Naive thymus-derived CD8-positive, alpha-beta T cell (primary cell): Measurements from ENCODE around the gene MTTP. TPM values are rescaled to one million over a fixed set of nuclear protein-coding genes. Genes with fewer than 3 reads are reported as not detected.
A peak's percentile ranks its signal among the peaks of the same experiment; 100 is the strongest.

Source experiments
- ATAC-seq, 2 donors: fragments of 150-1000 bp; cut with Tn5 transposase in 1 of 2; sonication (Bioruptor Pico), chemical (Tn5 transposase) in 1 of 2; 1 replicate in 1 of 2; 2 replicates in 1 of 2; pipeline ENCODE4 v1.10.0; 2021; ENCODE audit warnings: mild to moderate bottlenecking in 2 of 2, moderate library complexity in 2 of 2
- POLR2A ChIA-PET: fragments of 350-600 bp; sonication (Branson Sonifier 250); formaldehyde crosslinking; loops from one replicate; lab custom pipeline; 2021; ENCODE audit warnings: antibody characterized with exemption; lab: Charles Lee
- DNase-seq, 10 donors: peaks; one replicate each; pipeline versions ENCODE4 v3.0.0 to v3.0.0-alpha.2; 2020 to 2022
- H3K27ac Mint-ChIP-seq, 10 donors: one replicate each; pipeline ENCODE4 v1.8.0; 2020 to 2022; ENCODE audit warnings: mild to moderate bottlenecking in 10 of 10, mixed read lengths in 10 of 10, moderate library complexity in 4 of 10, inconsistent platforms in 1 of 10
- H3K27me3 Mint-ChIP-seq, 5 donors: one replicate each; pipeline ENCODE4 v1.8.0; 2021 to 2022; ENCODE audit warnings: mixed read lengths in 5 of 5
- H3K36me3 Mint-ChIP-seq, 3 donors: one replicate each; pipeline ENCODE4 v1.8.0; 2020 to 2022; ENCODE audit warnings: mixed read lengths in 3 of 3, mild to moderate bottlenecking in 2 of 3, inconsistent platforms in 1 of 3
- H3K4me1 Mint-ChIP-seq, 4 donors: one replicate each; pipeline ENCODE4 v1.8.0; 2021 to 2022; ENCODE audit warnings: mixed read lengths in 4 of 4
- H3K4me3 Mint-ChIP-seq, 10 donors: one replicate each; pipeline ENCODE4 v1.8.0; 2020 to 2022; ENCODE audit warnings: mild to moderate bottlenecking in 10 of 10, mixed read lengths in 10 of 10, moderate library complexity in 6 of 10, inconsistent platforms in 1 of 10
- H3K9me3 Mint-ChIP-seq, 9 donors: one replicate each; pipeline ENCODE4 v1.8.0; 2020 to 2022; ENCODE audit warnings: mixed read lengths in 9 of 9, mild to moderate bottlenecking in 3 of 9, inconsistent platforms in 1 of 9, moderate library complexity in 1 of 9
- polyA plus RNA-seq, 3 donors: library from polyadenylated mRNA; unstranded; fragments of 300-500 nt; fragmentation: Illumina TruSeq; gene quantifications; one replicate each; pipeline ENCODE4 v1.2.3, GENCODE V29; 2021
- total RNA-seq, 8 experiments: library from RNA in 2 of 8; stranded (reverse) in 2 of 8; gene quantifications; one replicate each; pipeline ENCODE4 v1.2.3 and lab custom pipeline; 2021 to 2026

MTTP gene
- total and polyA plus RNA-seq, 5 experiments from 2014 or later = 0.73 TPM; not detected in 4

DNA sequence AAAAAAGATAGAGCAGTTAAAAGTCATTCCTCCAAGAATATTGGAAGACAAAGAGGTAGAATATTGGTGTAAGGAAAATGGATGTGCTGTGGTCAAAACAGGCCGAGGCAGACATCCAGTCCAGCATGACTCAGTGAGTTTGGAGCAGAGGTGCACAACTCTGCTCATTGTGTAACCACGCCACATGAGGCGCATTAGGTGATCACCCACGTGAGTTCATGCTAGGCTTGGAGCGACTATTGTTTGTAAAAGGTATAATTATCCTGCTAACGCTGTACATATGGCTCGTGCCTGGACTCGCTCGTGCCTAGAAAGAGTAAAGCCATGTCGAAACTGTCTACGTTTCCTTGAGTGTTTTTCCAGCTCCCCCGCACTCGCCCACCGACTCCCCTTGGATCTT, 59.1 kb downstream of the MTTP start:
- H3K27me3 Mint-ChIP-seq = peaks cover 1 to 8% (median 3%) of the 10 kb centered on the region in 5 donors
- H3K4me3 Mint-ChIP-seq = no peak overlapping the region
- no peak overlapping the region for H3K27ac Mint-ChIP-seq
- no peak for ATAC-seq
- H3K36me3 Mint-ChIP-seq = no peaks in the 10 kb centered on the region
- H3K9me3 Mint-ChIP-seq = no peaks in the 10 kb centered on the region
- no peak for DNase-seq
- H3K4me1 Mint-ChIP-seq = peaks cover 0 to 5% (median 2%) of the 10 kb centered on the region in 4 donors
- POLR2A ChIA-PET = no interaction called here

DNA sequence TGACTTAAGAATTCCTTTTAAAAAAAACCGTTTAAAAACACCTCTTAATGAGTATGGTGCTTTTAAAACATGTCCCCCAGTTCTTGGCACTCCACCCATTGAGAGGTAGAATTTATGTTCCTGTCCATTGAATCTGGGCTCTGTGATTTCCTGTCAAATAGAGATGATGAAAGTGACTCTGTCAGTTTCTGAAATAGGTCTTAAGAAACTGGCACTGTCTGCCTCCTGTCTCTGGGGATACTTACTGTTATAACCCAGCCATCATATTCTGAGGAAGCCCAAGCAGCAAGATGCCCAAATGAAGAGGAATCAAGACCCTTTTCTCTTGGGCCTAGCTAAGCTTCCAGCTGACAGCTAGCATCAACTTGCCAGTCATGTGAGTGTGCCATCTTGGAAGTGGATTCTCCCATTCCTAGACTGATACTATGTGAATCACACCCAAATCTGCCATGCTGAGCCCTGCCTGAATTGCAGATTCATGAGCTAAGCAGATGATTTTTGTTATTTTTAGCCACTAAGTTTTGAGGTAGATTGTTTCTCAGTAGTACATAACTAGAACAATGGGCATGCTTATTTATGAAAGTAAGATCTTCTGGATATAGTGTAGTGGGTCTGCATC, 60.2 kb downstream of the MTTP start:
- Mint-ChIP-seq H3K36me3 (no peaks in the 10 kb centered on the region), H3K27me3 (peaks cover 0 to 6% (median 4%) of the 10 kb centered on the region in 5 donors), H3K4me1 (peaks cover 0 to 4% (median 2%) of the 10 kb centered on the region in 4 donors), H3K27ac (peak overlapping the region in 1 of 10 donors; percentile 49), H3K9me3 (no peaks in the 10 kb centered on the region), H3K4me3 (no peak overlapping the region)
- DNase-seq (no peak), ATAC-seq (no peak)
- POLR2A ChIA-PET = no interaction called here

DNA sequence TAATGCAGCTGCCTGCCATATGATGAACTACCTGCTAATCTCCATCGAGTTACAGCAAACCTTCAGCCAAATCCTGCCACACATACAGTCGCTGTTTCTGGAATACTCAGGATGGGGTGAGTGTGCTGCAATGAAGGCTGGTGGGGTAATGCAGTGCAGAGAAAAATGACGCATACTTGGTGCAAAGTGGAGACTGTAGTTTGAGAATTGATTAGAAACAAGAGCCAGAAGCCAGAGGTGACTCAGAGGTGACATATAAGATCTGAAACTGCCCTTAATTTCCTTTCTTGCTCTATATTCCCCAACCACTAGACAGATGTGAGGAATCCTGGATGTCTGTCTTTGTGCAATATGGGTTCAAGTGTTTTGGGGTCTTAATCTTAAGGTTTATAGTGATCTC, 61.0 kb downstream of the MTTP start:
- no peak for ATAC-seq
- no peaks in the 10 kb centered on the region for H3K4me1 Mint-ChIP-seq
- no peaks in the 10 kb centered on the region for H3K36me3 Mint-ChIP-seq
- no peak overlapping the region for H3K4me3 Mint-ChIP-seq
- no peak overlapping the region for H3K27ac Mint-ChIP-seq
- H3K27me3 Mint-ChIP-seq = peaks cover 0 to 8% (median 4%) of the 10 kb centered on the region in 5 donors
- DNase-seq = no peak
- POLR2A ChIA-PET = no interaction called here
- no peaks in the 10 kb centered on the region for H3K9me3 Mint-ChIP-seq

DNA sequence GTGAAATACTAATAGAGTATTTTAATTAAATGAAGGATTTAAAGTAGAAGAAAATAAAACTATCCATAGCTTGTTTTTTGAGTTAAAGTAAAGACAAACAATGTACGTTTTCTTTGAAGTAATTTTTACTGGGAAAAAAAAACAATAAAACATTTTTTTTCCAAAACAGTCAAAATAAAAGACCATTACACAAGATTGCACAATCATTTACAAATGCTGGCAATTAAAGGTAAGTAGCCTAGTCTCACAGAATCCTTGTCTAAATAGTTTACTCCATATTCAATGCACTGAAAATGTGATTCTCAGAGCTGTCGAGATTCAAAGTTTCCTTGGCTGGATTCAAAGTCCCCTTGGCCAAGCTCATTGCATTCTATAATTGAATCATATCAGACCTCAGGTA, 61.8 kb downstream of the MTTP start:
- Mint-ChIP-seq H3K9me3 (no peaks in the 10 kb centered on the region), H3K4me3 (no peak overlapping the region)
- POLR2A ChIA-PET = no interaction called here

DNA sequence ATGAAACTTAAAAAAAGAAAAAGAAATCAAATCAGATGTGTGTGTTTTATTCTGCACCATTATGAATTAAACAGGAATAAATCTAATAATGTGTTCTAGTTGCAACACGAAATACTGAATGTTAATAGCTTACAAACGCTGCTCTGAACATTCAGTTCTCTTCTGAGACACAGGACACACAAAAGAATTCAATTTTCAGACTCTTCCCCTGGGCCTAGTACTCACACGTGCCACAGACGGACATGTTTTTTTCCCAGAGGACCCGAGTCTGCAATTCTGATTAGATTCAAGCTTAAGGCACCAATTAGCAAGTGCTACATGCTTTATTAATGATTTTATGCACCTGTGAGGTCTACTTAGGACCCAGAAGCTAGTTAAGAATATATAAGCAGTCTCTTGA, 62.5 kb downstream of the MTTP start:
- H3K27ac Mint-ChIP-seq = no peak overlapping the region
- H3K9me3 Mint-ChIP-seq = no peaks in the 10 kb centered on the region
- no peak for DNase-seq
- H3K36me3 Mint-ChIP-seq = no peaks in the 10 kb centered on the region
- H3K27me3 Mint-ChIP-seq = peaks cover 0 to 11% (median 9%) of the 10 kb centered on the region in 5 donors
- ATAC-seq = no peak
- POLR2A ChIA-PET = no interaction called here
- no peaks in the 10 kb centered on the region for H3K4me1 Mint-ChIP-seq
- no peak overlapping the region for H3K4me3 Mint-ChIP-seq

More for the DNA sequence above, 61.8 kb downstream of the MTTP start:
- Mint-ChIP-seq H3K36me3 (no peaks in the 10 kb centered on the region), H3K27me3 (peaks cover 0 to 11% (median 4%) of the 10 kb centered on the region in 5 donors), H3K27ac (no peak overlapping the region), H3K4me1 (no peaks in the 10 kb centered on the region)
- no peak for DNase-seq
- ATAC-seq = no peak

DNA sequence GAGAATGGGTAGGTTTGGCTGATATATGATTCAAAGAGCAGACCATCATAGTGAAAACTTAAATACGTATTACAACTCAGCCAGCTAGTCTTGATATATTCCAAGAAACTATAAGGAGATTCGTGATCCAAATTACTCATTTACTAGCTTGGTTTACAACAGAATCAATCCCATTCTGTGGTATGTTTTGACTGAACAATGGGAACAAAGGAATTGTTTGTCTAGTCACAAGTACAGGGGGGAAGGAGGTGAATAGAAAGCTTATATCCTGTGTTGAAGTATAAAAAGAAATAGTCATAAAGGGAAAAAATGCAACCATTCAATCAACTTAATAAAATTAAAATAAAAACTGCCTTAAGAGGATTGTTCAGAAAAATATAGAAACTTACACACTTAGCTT, 66.1 kb downstream of the MTTP start:
- POLR2A ChIA-PET = no interaction called here
- H3K27ac Mint-ChIP-seq = no peak overlapping the region
- DNase-seq (no peak), ATAC-seq (no peak)
- no peak overlapping the region for H3K4me3 Mint-ChIP-seq
- peaks cover 0 to 2% (median 0%) of the 10 kb centered on the region in 4 donors for H3K4me1 Mint-ChIP-seq
- no peaks in the 10 kb centered on the region for H3K9me3 Mint-ChIP-seq
- no peaks in the 10 kb centered on the region for H3K36me3 Mint-ChIP-seq
- H3K27me3 Mint-ChIP-seq = peaks cover 0 to 9% (median 9%) of the 10 kb centered on the region in 5 donors

GRCh38 chr4:99642725-99643489, 68.3 kb downstream of the MTTP start:
- H3K27ac Mint-ChIP-seq = no peak overlapping the region
- no peak for DNase-seq

GRCh38 chr4:99644453-99644852, 69.8 kb downstream of the MTTP start:
- Mint-ChIP-seq H3K36me3 (no peaks in the 10 kb centered on the region), H3K27me3 (peaks cover 0 to 9% (median 5%) of the 10 kb centered on the region in 5 donors), H3K4me1 (peaks cover 0 to 2% (median 0%) of the 10 kb centered on the region in 4 donors), H3K9me3 (no peaks in the 10 kb centered on the region), H3K27ac (peak overlapping the region in 1 of 10 donors; percentile 40), H3K4me3 (no peak overlapping the region)
- ATAC-seq (no peak), DNase-seq (no peak)
- POLR2A ChIA-PET = no interaction called here

More at GRCh38 chr4:99642725-99643489, 68.3 kb downstream of the MTTP start:
- Mint-ChIP-seq H3K27me3 (peaks cover 0 to 9% (median 7%) of the 10 kb centered on the region in 5 donors), H3K4me3 (no peak overlapping the region), H3K36me3 (no peaks in the 10 kb centered on the region), H3K4me1 (peaks cover 0 to 2% (median 0%) of the 10 kb centered on the region in 4 donors), H3K9me3 (no peaks in the 10 kb centered on the region)
- no peak for ATAC-seq
- POLR2A ChIA-PET = no interaction called here

DNA sequence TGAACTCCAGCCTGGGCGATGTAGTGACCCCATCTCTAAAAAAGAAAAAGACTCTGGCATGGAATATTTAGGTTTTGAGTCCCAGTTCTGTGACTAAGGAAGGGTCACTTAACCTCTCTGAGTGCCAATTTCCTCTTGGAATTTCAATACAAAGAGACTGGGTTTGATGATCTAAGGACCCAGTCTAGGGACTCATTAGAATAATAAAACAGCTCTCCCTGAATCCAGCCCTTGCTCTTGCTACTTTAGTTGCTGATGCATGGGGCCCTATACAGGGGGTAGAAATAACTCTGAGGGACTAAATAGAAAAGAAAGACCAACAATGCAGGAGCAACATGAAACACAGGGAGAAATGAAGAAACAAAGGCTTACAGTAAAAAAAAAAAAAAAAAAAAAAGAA, 70.4 kb downstream of the MTTP start:
- Mint-ChIP-seq H3K4me1 (peaks cover 0 to 2% (median 0%) of the 10 kb centered on the region in 4 donors), H3K36me3 (no peaks in the 10 kb centered on the region), H3K27ac (no peak overlapping the region), H3K9me3 (no peaks in the 10 kb centered on the region), H3K27me3 (peaks cover 0 to 9% (median 7%) of the 10 kb centered on the region in 5 donors), H3K4me3 (no peak overlapping the region)
- no peak for ATAC-seq
- POLR2A ChIA-PET = no interaction called here
- DNase-seq = no peak

GRCh38 chr4:99645638-99646037, 71.0 kb downstream of the MTTP start:
- no peaks in the 10 kb centered on the region for H3K36me3 Mint-ChIP-seq
- POLR2A ChIA-PET = no interaction called here
- no peak overlapping the region for H3K4me3 Mint-ChIP-seq

GRCh38 chr4:99647071-99647470, 72.4 kb downstream of the MTTP start:
- ATAC-seq (no peak), DNase-seq (no peak)
- Mint-ChIP-seq H3K27me3 (peaks cover 0 to 7% (median 3%) of the 10 kb centered on the region in 5 donors), H3K36me3 (no peaks in the 10 kb centered on the region), H3K9me3 (no peaks in the 10 kb centered on the region), H3K4me1 (peaks cover 0 to 2% (median 0%) of the 10 kb centered on the region in 4 donors), H3K27ac (peak overlapping the region in 1 of 10 donors; percentile 8), H3K4me3 (no peak overlapping the region)
- POLR2A ChIA-PET = no interaction called here

More at GRCh38 chr4:99645638-99646037, 71.0 kb downstream of the MTTP start:
- H3K9me3 Mint-ChIP-seq = no peaks in the 10 kb centered on the region
- ATAC-seq (no peak), DNase-seq (no peak)
- peaks cover 0 to 9% (median 5%) of the 10 kb centered on the region in 5 donors for H3K27me3 Mint-ChIP-seq
- peaks cover 0 to 2% (median 0%) of the 10 kb centered on the region in 4 donors for H3K4me1 Mint-ChIP-seq
- H3K27ac Mint-ChIP-seq = peak overlapping the region in 1 of 10 donors; percentile 12

DNA sequence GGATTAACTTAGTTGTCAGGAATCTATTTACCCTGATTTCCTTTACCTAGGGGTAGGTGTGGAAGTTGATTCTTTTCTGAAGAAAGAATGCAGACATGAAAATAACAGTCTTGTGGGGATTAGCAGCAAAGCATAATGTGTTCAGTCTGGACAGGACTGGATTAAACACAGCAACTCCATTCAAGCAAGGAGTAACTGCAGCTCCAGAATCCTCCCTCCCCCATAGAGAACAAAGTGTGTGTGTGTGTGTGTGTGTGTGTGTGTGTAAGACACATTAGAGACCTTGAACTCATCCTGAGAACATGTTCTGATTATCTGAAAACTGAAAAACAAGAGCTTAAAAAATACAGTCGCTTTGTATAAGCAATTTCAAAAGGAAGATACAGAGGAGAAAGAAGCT, 73.7 kb downstream of the MTTP start:
- DNase-seq (no peak), ATAC-seq (no peak)
- peaks cover 0 to 2% (median 0%) of the 10 kb centered on the region in 4 donors for H3K4me1 Mint-ChIP-seq
- peaks cover 0 to 3% (median 0%) of the 10 kb centered on the region in 5 donors for H3K27me3 Mint-ChIP-seq
- no peak overlapping the region for H3K4me3 Mint-ChIP-seq
- POLR2A ChIA-PET = no interaction called here
- H3K27ac Mint-ChIP-seq = no peak overlapping the region
- no peaks in the 10 kb centered on the region for H3K36me3 Mint-ChIP-seq
- H3K9me3 Mint-ChIP-seq = no peaks in the 10 kb centered on the region

DNA sequence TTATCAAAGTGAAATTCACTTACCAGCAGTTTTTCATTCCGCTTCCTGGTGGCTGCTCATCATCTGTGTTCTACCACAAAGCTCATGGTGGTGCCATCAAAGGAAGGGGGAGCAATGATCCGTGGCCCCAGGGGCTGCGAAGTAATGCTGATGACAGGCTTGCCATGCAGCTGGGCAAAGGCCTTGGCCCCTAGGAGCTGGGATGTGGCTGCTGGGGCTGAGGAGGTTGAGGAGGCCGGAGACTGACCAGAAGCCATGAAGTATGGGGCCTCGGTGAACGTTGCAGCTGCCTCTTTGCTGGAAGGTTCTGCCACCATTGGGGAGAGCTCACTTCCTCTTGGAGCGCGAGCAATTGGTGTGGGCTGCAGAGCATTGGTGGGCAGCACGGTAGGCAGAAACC, 74.6 kb downstream of the MTTP start:
- Mint-ChIP-seq H3K9me3 (no peaks in the 10 kb centered on the region), H3K4me3 (no peak overlapping the region), H3K4me1 (peaks cover 0 to 2% (median 0%) of the 10 kb centered on the region in 4 donors), H3K27me3 (peaks cover 0 to 8% (median 0%) of the 10 kb centered on the region in 5 donors), H3K36me3 (no peaks in the 10 kb centered on the region), H3K27ac (no peak overlapping the region)
- DNase-seq (no peak), ATAC-seq (no peak)
- POLR2A ChIA-PET = no interaction called here
